GM18909 (cell line): ENCODE results near the gene SMIM13.
A peak's percentile ranks its signal among the peaks of the same experiment; 100 is the strongest.
"Not testable (repeated sequence)": the region's sequence is repeated elsewhere in the genome, so short reads cannot be mapped to it uniquely, and the experiment has no call there.

Experiments used
- ATAC-seq: cut with Tn5 transposase; IDR thresholded peaks from one replicate; pipeline ENCODE4 v1.9.1; 2021; ENCODE audit warnings: mild to moderate bottlenecking; ENCODE audit not compliant: unreplicated experiment, poor library complexity

Gene SMIM13

GRCh38 chr6:11083491-11083890 is 10.1 kb upstream of the SMIM13 start:
- ATAC-seq, result no peak

GRCh38 chr6:11083956-11084355 is 9.7 kb upstream of the SMIM13 start:
- ATAC-seq, result no peak

DNA sequence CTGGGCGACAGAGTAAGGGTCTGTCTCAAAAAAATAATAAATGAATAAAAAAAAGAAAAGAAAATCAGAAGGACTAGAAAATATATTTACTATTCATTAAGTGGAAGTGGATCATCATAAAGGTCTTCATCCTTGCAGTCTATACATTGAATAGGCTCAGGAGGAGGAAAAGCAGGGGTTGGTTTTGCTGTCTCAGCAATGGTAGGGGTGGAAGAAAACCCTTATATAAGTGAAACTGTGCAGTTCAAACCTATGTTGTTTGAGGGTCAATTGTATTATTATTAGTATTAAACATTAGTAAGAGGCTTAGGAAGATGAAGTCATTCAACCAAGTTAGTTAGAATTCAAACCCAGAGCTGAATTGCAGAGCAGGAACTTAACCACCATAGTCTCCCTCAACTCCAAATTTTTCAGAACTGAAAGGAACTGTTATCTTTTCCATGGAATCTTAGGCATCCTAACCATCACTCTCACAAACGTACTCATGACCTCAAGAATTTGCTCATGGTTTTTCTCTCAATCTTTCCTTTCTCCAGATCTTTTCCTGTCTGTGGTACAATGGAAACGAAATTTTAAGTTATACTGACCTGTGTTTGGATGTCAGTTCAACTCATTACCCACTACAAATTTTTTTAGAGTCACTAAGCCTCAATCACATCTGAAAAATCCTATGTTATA is 7.7 kb upstream of the SMIM13 start:
- ATAC-seq, result no peak

- ATAC-seq, result not testable (repeated sequence)
Observed at GRCh38 chr6:11087141-11087812, 6.4 kb upstream of the SMIM13 start.

GRCh38 chr6:11089695-11090094 is 3.9 kb upstream of the SMIM13 start:
- ATAC-seq, result no peak

- ATAC-seq, result not testable (repeated sequence)
Observed at GRCh38 chr6:11091141-11091540, 2.5 kb upstream of the SMIM13 start.

DNA sequence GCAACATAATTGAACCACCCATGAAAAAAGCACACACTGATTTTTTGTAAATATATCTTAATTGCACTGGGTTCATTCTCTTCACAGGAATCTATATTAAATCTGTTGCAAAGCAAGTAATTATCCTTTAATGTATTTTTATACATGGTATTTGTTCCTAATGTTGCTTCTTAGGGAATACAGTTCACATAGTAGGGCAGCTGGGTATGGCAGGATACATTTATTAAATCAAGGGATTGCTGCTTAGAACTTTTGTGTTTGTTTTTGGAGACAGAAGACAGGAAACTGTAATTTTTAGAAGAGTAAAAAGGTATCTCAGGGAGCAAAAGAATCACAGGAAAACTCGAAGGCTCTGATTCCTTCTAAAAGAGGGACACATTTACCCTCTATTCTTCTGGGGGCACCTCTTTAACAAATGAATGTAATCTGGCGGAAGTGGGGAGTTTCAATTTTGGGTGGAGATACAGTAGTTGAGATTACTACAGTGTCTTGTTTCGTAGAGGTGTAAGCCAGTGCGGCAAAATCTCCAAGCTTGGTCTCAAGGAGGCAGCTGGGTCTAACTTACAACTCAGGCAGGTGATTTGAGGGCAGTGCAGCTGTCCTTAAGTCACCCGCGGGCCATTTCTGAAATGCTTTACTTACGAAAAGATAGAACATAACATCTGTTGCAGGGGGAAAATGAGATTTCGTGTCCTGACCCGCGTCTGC is 812 bp upstream of the SMIM13 start:
- ATAC-seq, result peak; percentile 46

GRCh38 chr6:11093376-11093625 is 333 bp upstream of the SMIM13 start:
- ATAC-seq, result peak; percentile 28

DNA sequence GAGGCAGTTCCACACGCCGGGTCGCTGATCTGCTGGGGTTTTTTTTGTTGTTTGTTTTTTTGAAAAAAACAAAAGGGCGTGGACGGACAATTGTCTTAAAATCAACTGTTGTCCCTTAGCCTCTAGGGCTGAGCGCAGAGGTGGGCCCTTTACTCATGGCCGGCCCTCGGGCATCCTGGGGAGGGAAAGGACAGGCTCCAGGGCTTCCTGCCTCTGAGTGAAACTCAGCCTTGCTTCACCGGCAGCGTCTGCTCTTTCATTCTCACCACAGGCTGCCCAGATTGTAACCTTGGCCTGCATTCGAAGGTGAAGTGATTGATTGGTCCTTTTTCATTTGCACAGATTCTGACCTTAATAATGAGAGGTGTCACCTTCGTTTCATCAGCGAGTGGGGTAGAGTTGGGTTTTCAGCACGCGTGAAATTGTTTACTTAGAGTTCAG is 797 bp downstream of the SMIM13 start:
- peak; percentile 43 for ATAC-seq

GRCh38 chr6:11094941-11095340 is 1.3 kb downstream of the SMIM13 start:
- ATAC-seq, result no peak

- no peak for ATAC-seq
Observed at GRCh38 chr6:11096109-11096508, 2.5 kb downstream of the SMIM13 start.

GRCh38 chr6:11097476-11097875 is 3.8 kb downstream of the SMIM13 start:
- no peak for ATAC-seq

GRCh38 chr6:11098004-11098403 is 4.4 kb downstream of the SMIM13 start:
- ATAC-seq, result no peak

DNA sequence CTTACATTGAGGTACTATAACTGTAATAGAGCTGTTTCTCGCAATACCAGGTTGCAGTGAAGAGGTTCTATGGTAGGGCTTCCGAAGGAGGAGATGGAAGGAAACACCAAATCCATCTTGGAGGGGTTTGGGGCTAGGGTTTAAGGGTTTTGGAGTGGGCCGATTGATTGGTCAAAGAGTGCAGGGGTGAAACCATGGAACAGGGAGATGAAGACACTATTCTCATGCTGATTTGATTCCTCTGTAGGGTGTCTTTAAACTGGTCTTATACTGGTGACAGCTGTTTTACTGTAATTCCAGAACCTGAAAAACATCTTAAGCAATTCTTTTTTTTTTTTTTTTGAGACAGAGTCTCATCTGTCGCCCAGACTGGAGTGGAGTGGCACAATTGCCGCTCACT is 7.8 kb downstream of the SMIM13 start:
- no peak for ATAC-seq

DNA sequence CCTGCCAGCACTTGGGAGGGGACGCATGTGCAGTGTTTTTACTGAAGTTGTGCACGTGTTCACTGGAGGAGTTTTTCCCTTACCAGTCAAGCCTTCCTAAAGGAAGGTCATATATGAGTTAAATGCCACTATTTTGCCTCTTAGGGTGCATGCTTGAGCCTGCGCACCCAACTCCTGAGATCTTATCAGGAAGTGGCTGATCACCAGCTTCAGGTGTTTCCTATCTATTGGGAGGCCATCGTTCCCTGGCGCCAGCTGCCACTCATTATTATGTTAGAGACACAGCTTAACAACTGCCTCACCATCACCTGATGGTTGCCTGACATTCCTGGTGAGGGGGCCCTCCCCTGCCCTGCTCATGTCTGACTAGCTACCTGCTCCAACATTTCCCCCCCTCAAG is 9.4 kb downstream of the SMIM13 start:
- ATAC-seq, result no peak

GRCh38 chr6:11108726-11109125 is 15.1 kb downstream of the SMIM13 start:
- no peak for ATAC-seq

DNA sequence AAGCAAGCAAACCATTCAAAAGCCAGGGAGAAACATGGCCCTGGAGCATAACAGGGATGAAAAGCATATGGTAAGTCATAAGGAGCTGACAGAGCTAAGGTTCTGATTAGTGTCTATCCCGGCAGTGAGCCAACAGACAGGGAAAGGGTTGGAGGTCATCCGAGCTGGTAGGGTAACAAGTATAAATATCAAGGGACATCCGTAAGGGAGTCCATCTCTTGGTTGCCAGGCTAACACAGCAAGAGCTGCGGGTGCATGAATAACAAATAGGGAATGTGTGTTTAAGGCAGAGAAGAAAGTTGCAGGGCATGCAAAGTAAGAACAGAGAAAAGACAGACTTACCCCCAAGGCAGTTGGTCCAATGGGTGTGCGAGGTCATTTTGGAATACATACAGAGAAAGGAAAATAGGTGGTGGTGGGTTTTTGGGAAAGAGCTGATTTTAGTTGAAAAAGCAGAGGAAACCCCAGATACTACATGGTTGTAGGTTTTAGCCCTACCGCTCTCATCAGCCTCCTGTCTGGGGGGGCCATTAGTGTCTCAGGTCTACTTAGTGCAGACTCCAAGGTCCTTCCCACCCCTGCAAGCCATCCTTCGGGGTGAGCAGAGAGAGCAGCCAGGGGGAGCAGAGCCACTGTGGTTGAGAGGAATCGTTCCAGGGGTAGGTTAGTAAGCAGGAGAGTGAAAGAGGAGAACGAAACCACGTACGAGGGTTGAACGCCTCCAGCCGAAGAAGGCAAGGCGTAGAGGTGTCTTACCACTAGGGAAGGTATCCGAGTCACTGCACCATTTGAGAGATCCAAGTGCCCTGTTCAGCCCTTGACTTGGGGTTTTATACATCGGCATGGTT is 17.5 kb downstream of the SMIM13 start, which contains the start of gene ERVFRD-1:
Gene ERVFRD-1 (minus strand): TSS at position 805 of the 848 bp plus-strand sequence. CDS start 6,415 bp downstream, outside the sequence.
- no peak for ATAC-seq

DNA sequence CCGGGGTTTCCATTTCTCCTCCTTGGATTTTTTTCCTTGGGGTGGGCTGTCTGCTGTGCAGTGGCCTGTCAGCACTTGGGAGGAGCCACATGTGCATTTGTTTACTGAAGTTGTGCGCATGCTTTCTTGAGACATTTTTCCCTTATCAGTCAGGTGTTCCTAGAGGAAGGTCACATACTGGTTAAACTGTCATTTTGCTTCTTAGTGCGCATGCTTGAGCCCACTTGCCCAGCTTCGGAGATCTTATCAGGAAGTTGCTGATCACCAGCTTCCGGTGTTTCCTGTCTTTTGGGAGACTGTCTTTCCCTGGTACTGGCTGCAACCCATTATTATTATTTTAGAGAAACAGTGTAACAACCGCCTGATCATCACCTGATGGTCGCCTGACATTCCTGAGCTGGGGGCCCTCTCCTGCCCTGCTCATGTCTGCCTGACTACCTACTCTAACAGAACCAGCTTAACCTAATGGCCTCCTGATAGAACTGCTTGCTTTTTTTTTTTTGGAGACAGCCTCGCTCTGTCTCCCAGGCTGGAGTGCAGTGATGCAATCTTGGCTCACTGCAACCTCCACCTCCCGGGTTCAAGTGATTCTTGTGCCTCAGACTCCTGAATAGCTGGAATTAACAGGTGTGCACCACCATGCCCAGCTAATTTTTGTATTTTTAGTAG is 18.3 kb downstream of the SMIM13 start:
- no peak for ATAC-seq

- ATAC-seq, result no peak
Observed at GRCh38 chr6:11113038-11113437, 19.4 kb downstream of the SMIM13 start.
